H1 (cell line): ENCODE results near the gene POLR3K. TPM values are rescaled to one million over a fixed set of nuclear protein-coding genes. Genes with fewer than 3 reads are reported as not detected.

Experiments used
- CTCF ChIA-PET: fragments of 300-600 bp; sonication (Branson Sonifier 250); formaldehyde crosslinking; loops from one replicate; lab custom pipeline; 2021; ENCODE audit not compliant: partially characterized antibody; lab: Charles Lee
- POLR2A ChIA-PET: fragments of 300-600 bp; sonication (Branson Sonifier 250); formaldehyde crosslinking; loops from one replicate; lab custom pipeline; 2021; ENCODE audit warnings: inconsistent platforms; ENCODE audit not compliant: partially characterized antibody; lab: Charles Lee
- DNase-seq, 2 experiments: peaks; one replicate each; pipeline versions ENCODE4 v3.0.0 to v3.0.0-alpha.2; 2010 to 2022; ENCODE audit warnings: low spot score in 2 of 2, low read depth in 1 of 2, mixed read lengths in 1 of 2
- FAIRE-seq: peaks from 2 replicates; lab custom pipeline; 2011; peaks lifted over from hg19 to GRCh38; lab: Jason Lieb, UNC
- H2AFZ ChIP-seq: 2 replicates; pipeline ENCODE4 v1.8.1; 2012; ENCODE audit warnings: low read length, inconsistent platforms
- H2AK5ac ChIP-seq: 2 replicates; pipeline ENCODE4 v1.6.1; 2013; ENCODE audit warnings: low read depth, low read length
- H2BK120ac ChIP-seq: replicated peaks from 2 replicates; pipeline ENCODE3; 2013; ENCODE audit warnings: low read depth, low read length, inconsistent platforms
- H2BK12ac ChIP-seq: 2 replicates; pipeline ENCODE4 v1.6.1; 2013; ENCODE audit warnings: low read depth, low read length
- H2BK15ac ChIP-seq: 2 replicates; pipeline ENCODE4 v1.6.1; 2013; ENCODE audit warnings: low read length
- H2BK20ac ChIP-seq: 2 replicates; pipeline ENCODE4 v1.6.1; 2013; ENCODE audit warnings: low read length
- H2BK5ac ChIP-seq: 2 replicates; pipeline ENCODE4 v1.6.1; 2013; ENCODE audit warnings: low read depth, low read length
- H3K14ac ChIP-seq: 2 replicates; pipeline ENCODE4 v1.6.1; 2013; ENCODE audit warnings: inconsistent platforms; ENCODE audit not compliant: insufficient read length
- H3K18ac ChIP-seq: 2 replicates; pipeline ENCODE4 v1.6.1; 2013; ENCODE audit warnings: low read length; ENCODE audit errors: extremely low read depth
- H3K23ac ChIP-seq: 2 replicates; pipeline ENCODE4 v1.6.1; 2013; ENCODE audit warnings: inconsistent platforms; ENCODE audit not compliant: insufficient read length
- H3K23me2 ChIP-seq: 2 replicates; pipeline ENCODE4 v1.6.1; 2013; ENCODE audit warnings: low read depth, low read length
- H3K27ac ChIP-seq: 2 replicates; pipeline ENCODE4 v1.6.1; 2011; ENCODE audit warnings: low read depth, low read length, inconsistent platforms
- H3K27me3 ChIP-seq, 4 experiments: replicated peaks in 1 of 4; 1 replicate in 1 of 4; 2 replicates in 3 of 4; pipeline versions ENCODE4 v1.6.1 to v1.8.1; 2011 to 2013; ENCODE audit warnings: low read length in 3 of 4, mild to moderate bottlenecking in 3 of 4, inconsistent platforms in 2 of 4, mixed read lengths in 2 of 4, moderate library complexity in 1 of 4; ENCODE audit not compliant: control insufficient read depth in 3 of 4, insufficient read depth in 3 of 4; ENCODE audit errors: extremely low read depth in 1 of 4
- H3K36me3 ChIP-seq, 4 experiments: 2 replicates each; pipeline versions ENCODE4 v1.6.1 to v1.8.1; 2011 to 2013; ENCODE audit warnings: mild to moderate bottlenecking in 4 of 4, low read length in 3 of 4, moderate library complexity in 2 of 4, control low read depth in 1 of 4, inconsistent platforms in 1 of 4; ENCODE audit not compliant: insufficient read depth in 4 of 4, control insufficient read depth in 2 of 4
- H3K4ac ChIP-seq: replicated peaks from 2 replicates; pipeline ENCODE3; 2013; ENCODE audit warnings: low read length, low read depth, mixed read lengths, inconsistent platforms; ENCODE audit not compliant: insufficient read length
- H3K4me1 ChIP-seq, 4 experiments: replicated peaks in 1 of 4; 1 replicate in 1 of 4; 2 replicates in 3 of 4; pipeline versions ENCODE4 v1.6.1 to v1.8.1; 2011 to 2013; ENCODE audit warnings: low read length in 3 of 4, inconsistent platforms in 2 of 4, mixed read lengths in 1 of 4; ENCODE audit not compliant: insufficient read depth in 4 of 4, control insufficient read depth in 3 of 4
- H3K4me2 ChIP-seq, 2 experiments: 2 replicates each; pipeline versions ENCODE4 v1.6.1 to v1.8.1; 2011 to 2013; ENCODE audit warnings: low read depth in 2 of 2, low read length in 2 of 2, control low read depth in 1 of 2, inconsistent platforms in 1 of 2, mild to moderate bottlenecking in 1 of 2; ENCODE audit not compliant: insufficient read depth in 1 of 2
- H3K4me3 ChIP-seq, 4 experiments: fragments of 200-600, 300-600 bp in 1 of 4; sonication (generic), shearing (Covaris generic), sonication (Bioruptor Twin) in 1 of 4; 2 replicates each; pipeline versions ENCODE4 v1.5.1 to v1.8.1; 2011 to 2016; ENCODE audit warnings: low read length in 4 of 4, low read depth in 3 of 4, control low read depth in 2 of 4, inconsistent platforms in 2 of 4, mild to moderate bottlenecking in 2 of 4, mixed read lengths in 1 of 4, moderate library complexity in 1 of 4; ENCODE audit not compliant: insufficient read depth in 2 of 4; ENCODE audit errors: extremely low read depth in 1 of 4
- H3K56ac ChIP-seq: replicated peaks from 2 replicates; pipeline ENCODE3; 2013; ENCODE audit warnings: low read depth, mild to moderate bottlenecking, mixed read lengths, low read length, inconsistent platforms; ENCODE audit not compliant: insufficient read length
- H3K79me1 ChIP-seq: 2 replicates; pipeline ENCODE4 v1.6.1; 2013; ENCODE audit warnings: low read depth, low read length, control low read depth
- H3K79me2 ChIP-seq, 2 experiments: 2 replicates each; pipeline versions ENCODE4 v1.6.1 to v1.8.1; 2012 to 2013; ENCODE audit warnings: low read length in 2 of 2, mild to moderate bottlenecking in 2 of 2, inconsistent platforms in 1 of 2; ENCODE audit not compliant: insufficient read depth in 2 of 2, control insufficient read depth in 1 of 2
- H3K9ac ChIP-seq, 4 experiments: replicated peaks in 1 of 4; 1 replicate in 1 of 4; 2 replicates in 3 of 4; pipeline versions ENCODE4 v1.6.1 to v1.8.1; 2011 to 2013; ENCODE audit warnings: low read depth in 3 of 4, low read length in 3 of 4, control low read depth in 2 of 4, mild to moderate bottlenecking in 2 of 4, moderate library complexity in 2 of 4, inconsistent platforms in 1 of 4; ENCODE audit errors: extremely low read depth in 1 of 4
- H3K9me3 ChIP-seq, 2 experiments: 2 replicates each; pipeline versions ENCODE4 v1.6.1 to v1.8.1; 2012 to 2013; ENCODE audit warnings: mild to moderate bottlenecking in 2 of 2, moderate library complexity in 2 of 2, control low read depth in 1 of 2, inconsistent platforms in 1 of 2, low read depth in 1 of 2, low read length in 1 of 2, mixed read lengths in 1 of 2; ENCODE audit not compliant: insufficient read depth in 2 of 2
- H4K20me1 ChIP-seq, 2 experiments: replicated peaks in 1 of 2; 2 replicates each; pipeline versions ENCODE3 to v1.8.1; 2011 to 2013; ENCODE audit warnings: inconsistent platforms in 2 of 2, low read length in 2 of 2, mild to moderate bottlenecking in 1 of 2; ENCODE audit not compliant: insufficient read depth in 2 of 2, control insufficient read depth in 1 of 2
- H4K5ac ChIP-seq: 2 replicates; pipeline ENCODE4 v1.6.1; 2013; ENCODE audit warnings: low read length, low read depth, mixed read lengths, inconsistent platforms; ENCODE audit not compliant: insufficient read length
- H4K8ac ChIP-seq: 2 replicates; pipeline ENCODE4 v1.8.0; 2013; ENCODE audit warnings: mild to moderate bottlenecking, moderate library complexity, low read length, inconsistent platforms; ENCODE audit not compliant: insufficient read depth; ENCODE audit errors: extremely low read depth
- H4K91ac ChIP-seq: replicated peaks from 2 replicates; pipeline ENCODE3; 2013; ENCODE audit warnings: low read length, mixed read lengths, inconsistent platforms; ENCODE audit not compliant: insufficient read length
- CBX8 ChIP-seq: fragments of 300-800, 300-1000 bp; sonication (generic); IDR thresholded peaks from 2 replicates; pipeline ENCODE4 v1.7.1; 2016; ENCODE audit warnings: low read depth, low read length, borderline replicate concordance
- CHD2 ChIP-seq: IDR thresholded peaks from 2 replicates; pipeline ENCODE4 v1.6.1; 2012; ENCODE audit warnings: low read length, improper control_type of control experiment
- KDM1A ChIP-seq: fragments of 200-600, 300-600 bp; sonication (generic); IDR thresholded peaks from 2 replicates; pipeline ENCODE4 v1.7.1; 2016; ENCODE audit warnings: mild to moderate bottlenecking, low read length, borderline replicate concordance
- MAFK ChIP-seq: IDR thresholded peaks from 2 replicates; pipeline ENCODE4 v1.6.1; 2012; ENCODE audit warnings: low read depth, mild to moderate bottlenecking, improper control_type of control experiment, low read length
- SRF ChIP-seq: IDR thresholded peaks from 2 replicates; pipeline ENCODE4 v1.6.1; 2011; ENCODE audit warnings: mild to moderate bottlenecking, low read depth, low read length, moderate library complexity
- TCF12 ChIP-seq: IDR thresholded peaks from 2 replicates; pipeline ENCODE4 v1.6.1; 2011; ENCODE audit warnings: low read depth, mild to moderate bottlenecking, low read length
- ZNF274 ChIP-seq: IDR thresholded peaks from 2 replicates; pipeline ENCODE4 v1.7.0; 2012; ENCODE audit warnings: low read length, borderline replicate concordance; ENCODE audit errors: extremely low read depth
- WGBS, 2 experiments: shearing (Covaris generic) in 1 of 2; methylation state at CpG; one replicate each; pipeline versions ENCODE4 v1.1.6 to v1.1.7; 2013 to 2015; ENCODE audit warnings: low lambda C conversion rate in 2 of 2, mixed read lengths in 2 of 2, inconsistent platforms in 1 of 2, low coverage in 1 of 2, missing lambda C conversion rate in 1 of 2; ENCODE audit not compliant: insufficient replicate concordance in 2 of 2, insufficient coverage in 1 of 2, insufficient read length in 1 of 2; ENCODE audit errors: extremely low coverage in 1 of 2, missing lambda C conversion rate in 1 of 2; 5-methylcytosine and 5-hydroxymethylcytosine counted together
- polyA plus RNA-seq, 7 experiments: library from polyadenylated mRNA; depleted of rRNA in 3 of 7; stranded (reverse) in 5 of 7; unstranded in 2 of 7; fragments of >200 nt in 5 of 7; fragments of 200-250 nt in 2 of 7; gene quantifications; 1 replicate in 5 of 7; 2 replicates in 1 of 7; 4 replicates in 1 of 7; pipeline versions ENCODE4 v1.2.1 to v1.2.3, GENCODE V29; 2011 to 2013; ENCODE audit warnings: missing spikeins in 2 of 7, mixed read lengths in 2 of 7
- total RNA-seq: library from RNA; stranded (reverse); fragmentation: NEBNext Ultra II Directional; extraction: Animal tissue kit (Norgen Biotek cat#: 25700); gene quantifications from 2 replicates; pipeline ENCODE4 v1.2.1, GENCODE V29; 2021

POLR3K gene
- total and polyA plus RNA-seq, 2 of the 8 experiments (the other 6 are each of a cell fraction or from before 2014, with no cell fraction given), result 45.4 to 80.5 TPM

- peak overlapping the region in 1 of 4 experiments; percentile 36; a peak in 1 of 7 replicates for H3K9ac ChIP-seq
Measured at GRCh38 chr16:67183-67791, 13.9 kb upstream of the POLR3K start.

More at GRCh38 chr16:67183-67791, 13.9 kb upstream of the POLR3K start:
- TF ChIP-seq ZNF274, result no peak
- no peak for TF ChIP-seq CBX8
- TF ChIP-seq SRF, result no peak
- no peak for TF ChIP-seq TCF12
- TF ChIP-seq CHD2, result no peak
- TF ChIP-seq KDM1A, result no peak
- no peak for TF ChIP-seq MAFK
- H3K4me3 ChIP-seq, result no peak overlapping the region
- 92% methylated on average over 10 of the region's 10 CpGs; no CpG with 5 or more reads in 1 of the 2 experiments for WGBS, 2 experiments
- H3K18ac ChIP-seq, result no peak overlapping the region
- H3K79me2 ChIP-seq, result peaks cover 0 to 11% of the 10 kb centered on the region in 2 experiments; a peak in 1 of 4 replicates
- DNase-seq (no peak), FAIRE-seq (no peak)
- H2BK5ac ChIP-seq, result no peak overlapping the region
- H3K27me3 ChIP-seq, result no peaks in the 10 kb centered on the region
- CTCF ChIA-PET, result interaction anchor here (0.5 to 21.2 kb wide), 7 partner anchors 10 to 295 kb away, joined by 3 to 856 read pairs (median 8); partner anchors contain the start of genes MPG, POLR3K and SNRNP25
- H2AFZ ChIP-seq, result no peak overlapping the region
- H2AK5ac ChIP-seq, result no peak overlapping the region; the same call in 1 of the 2 replicates
- H3K9me3 ChIP-seq, result no peaks in the 10 kb centered on the region
- peaks cover 13 to 28% of the 10 kb centered on the region in 2 experiments for H4K20me1 ChIP-seq
- H3K4ac ChIP-seq, result no peak overlapping the region
- peaks cover 3% of the 10 kb centered on the region; the same call in 1 of the 2 replicates for H3K79me1 ChIP-seq
- H4K91ac ChIP-seq, result no peak overlapping the region
- POLR2A ChIA-PET, result interaction anchor here (0.6 to 16.6 kb wide), 7 partner anchors 8 to 41 kb away, joined by 3 to 153 read pairs (median 10); partner anchors contain the start of gene MPG
- H4K8ac ChIP-seq, result peak overlapping the region; percentile 41
- peaks cover 0 to 9% (median 4%) of the 10 kb centered on the region in 4 experiments; a peak in 3 of 8 replicates for H3K36me3 ChIP-seq
- no peak overlapping the region for H3K56ac ChIP-seq
- no peak overlapping the region for H3K27ac ChIP-seq
- no peak overlapping the region for H3K14ac ChIP-seq
- no peak overlapping the region for H4K5ac ChIP-seq
- no peak overlapping the region for H3K4me2 ChIP-seq
- H3K4me1 ChIP-seq, result peaks cover 3 to 24% (median 10%) of the 10 kb centered on the region in 4 experiments
- H3K23me2 ChIP-seq, result peaks cover 4% of the 10 kb centered on the region; the same call in 1 of the 2 replicates
- H2BK12ac ChIP-seq, result no peak overlapping the region
- no peak overlapping the region for H2BK20ac ChIP-seq
- 0 out of 2 replicates have a peak overlapping the region, but pooled peaks have one; percentile 61 for H2BK15ac ChIP-seq
- no peak overlapping the region for H3K23ac ChIP-seq
- no peak overlapping the region for H2BK120ac ChIP-seq
